Gastroesophageal sphincter (tissue), 3 donors: ENCODE data around the gene GOLGA1.

Experiments used
- POLR2A ChIP-seq, 2 donors: fragments of 450-650 bp; IDR thresholded peaks; one replicate each; pipeline ENCODE4 v1.6.1; 2017; ENCODE audit warnings: antibody characterized with exemption in 2 of 2, mild to moderate bottlenecking in 2 of 2, moderate library complexity in 1 of 2
- POLR2AphosphoS5 ChIP-seq: sonication (generic); formaldehyde crosslinking; IDR thresholded peaks from one replicate; pipeline ENCODE4 v1.6.1; 2017; ENCODE audit warnings: antibody characterized with exemption
- TF ChIP-seq, protein P1 (sequence below), 4 experiments: fragments of 200-600 bp in 2 of 4; fragments of 450-650 bp in 2 of 4; sonication (generic) in 1 of 4; IDR thresholded peaks; one replicate each; pipeline ENCODE4 v1.5.1; 2017 to 2019; ENCODE audit warnings: antibody characterized with exemption in 4 of 4, mild to moderate bottlenecking in 2 of 4, moderate library complexity in 2 of 4

GRCh38 chr9:124884376-124884775 lies 56.5 kb downstream of the GOLGA1 start:
- TF ChIP-seq, protein P1, sequence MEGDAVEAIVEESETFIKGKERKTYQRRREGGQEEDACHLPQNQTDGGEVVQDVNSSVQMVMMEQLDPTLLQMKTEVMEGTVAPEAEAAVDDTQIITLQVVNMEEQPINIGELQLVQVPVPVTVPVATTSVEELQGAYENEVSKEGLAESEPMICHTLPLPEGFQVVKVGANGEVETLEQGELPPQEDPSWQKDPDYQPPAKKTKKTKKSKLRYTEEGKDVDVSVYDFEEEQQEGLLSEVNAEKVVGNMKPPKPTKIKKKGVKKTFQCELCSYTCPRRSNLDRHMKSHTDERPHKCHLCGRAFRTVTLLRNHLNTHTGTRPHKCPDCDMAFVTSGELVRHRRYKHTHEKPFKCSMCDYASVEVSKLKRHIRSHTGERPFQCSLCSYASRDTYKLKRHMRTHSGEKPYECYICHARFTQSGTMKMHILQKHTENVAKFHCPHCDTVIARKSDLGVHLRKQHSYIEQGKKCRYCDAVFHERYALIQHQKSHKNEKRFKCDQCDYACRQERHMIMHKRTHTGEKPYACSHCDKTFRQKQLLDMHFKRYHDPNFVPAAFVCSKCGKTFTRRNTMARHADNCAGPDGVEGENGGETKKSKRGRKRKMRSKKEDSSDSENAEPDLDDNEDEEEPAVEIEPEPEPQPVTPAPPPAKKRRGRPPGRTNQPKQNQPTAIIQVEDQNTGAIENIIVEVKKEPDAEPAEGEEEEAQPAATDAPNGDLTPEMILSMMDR (IDR thresholded peaks at IDR 0.05), result no peak
- no peak for TF ChIP-seq POLR2A (IDR thresholded peaks at IDR 0.05)
- TF ChIP-seq POLR2AphosphoS5, result no peak
